IPS-15b (cell line): ENCODE data around the gene FAH.
"Not testable (repeated sequence)": the region's sequence is repeated elsewhere in the genome, so short reads cannot be mapped to it uniquely, and the experiment has no call there.

Experiments
- H3K27me3 ChIP-seq: one replicate; pipeline ENCODE4 v1.6.1; 2013; ENCODE audit warnings: low read length; ENCODE audit not compliant: control insufficient read depth, insufficient read depth
- H3K36me3 ChIP-seq: one replicate; pipeline ENCODE4 v1.6.1; 2013; ENCODE audit warnings: low read length; ENCODE audit not compliant: control insufficient read depth, insufficient read depth
- H3K4me1 ChIP-seq: one replicate; pipeline ENCODE4 v1.6.1; 2013; ENCODE audit warnings: mild to moderate bottlenecking, low read length; ENCODE audit not compliant: control insufficient read depth, insufficient read depth
- H3K4me3 ChIP-seq: one replicate; pipeline ENCODE4 v1.5.1; 2013; ENCODE audit warnings: low read depth, low read length
- H3K9ac ChIP-seq: one replicate; pipeline ENCODE4 v1.6.1; 2013; ENCODE audit warnings: low read depth, mild to moderate bottlenecking, low read length
- H3K9me3 ChIP-seq: one replicate; pipeline ENCODE4 v1.6.1; 2013; ENCODE audit warnings: mild to moderate bottlenecking, low read length; ENCODE audit not compliant: control insufficient read depth, insufficient read depth

The FAH gene

DNA sequence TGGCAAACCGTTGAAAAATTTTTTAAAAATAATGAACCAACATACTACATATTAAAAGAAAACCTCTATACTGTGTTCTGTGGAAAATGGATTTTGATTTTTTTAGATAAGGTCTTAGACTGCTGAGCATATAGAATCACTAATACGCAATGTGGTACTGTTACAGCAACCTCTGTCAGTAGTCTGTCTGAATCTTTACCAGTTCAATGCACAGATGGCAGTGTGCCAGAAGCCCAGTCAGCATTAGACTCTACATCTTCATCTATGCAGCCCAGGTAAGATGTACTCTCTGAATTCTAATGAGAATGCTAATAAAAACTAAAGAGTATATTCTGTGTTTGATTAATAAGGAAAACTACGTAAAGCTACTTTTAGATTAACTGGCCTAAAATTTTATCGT is 31.3 kb upstream of the FAH start:
- no peaks in the 10 kb centered on the region for H3K27me3 ChIP-seq
- H3K9ac ChIP-seq, result no peak overlapping the region
- H3K36me3 ChIP-seq, result no peaks in the 10 kb centered on the region
- no peak overlapping the region for H3K4me3 ChIP-seq
- H3K9me3 ChIP-seq, result no peaks in the 10 kb centered on the region
- H3K4me1 ChIP-seq, result no peaks in the 10 kb centered on the region

DNA sequence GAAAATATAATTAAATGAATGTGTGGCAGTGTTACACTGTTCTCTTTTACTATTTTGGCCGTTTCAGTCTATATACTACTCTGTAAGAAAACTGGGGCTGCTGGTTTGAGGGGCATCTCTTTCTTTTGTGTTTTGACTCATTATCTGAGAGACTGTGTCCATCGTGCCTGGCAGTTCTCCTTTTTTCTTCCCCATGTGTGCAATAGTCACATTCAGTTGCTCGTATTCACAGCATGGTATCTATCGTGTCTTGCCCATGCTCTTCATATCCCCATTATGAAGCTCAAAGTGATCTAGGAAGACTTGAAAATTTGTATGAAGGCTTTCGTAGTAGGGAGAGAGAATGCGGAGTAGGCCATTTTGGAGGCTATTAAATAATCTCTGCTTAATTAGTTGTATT is 29.8 kb upstream of the FAH start:
- no peaks in the 10 kb centered on the region for H3K9me3 ChIP-seq
- no peak overlapping the region for H3K9ac ChIP-seq
- H3K4me3 ChIP-seq, result no peak overlapping the region
- no peaks in the 10 kb centered on the region for H3K27me3 ChIP-seq
- H3K4me1 ChIP-seq, result no peaks in the 10 kb centered on the region
- H3K36me3 ChIP-seq, result no peaks in the 10 kb centered on the region

DNA sequence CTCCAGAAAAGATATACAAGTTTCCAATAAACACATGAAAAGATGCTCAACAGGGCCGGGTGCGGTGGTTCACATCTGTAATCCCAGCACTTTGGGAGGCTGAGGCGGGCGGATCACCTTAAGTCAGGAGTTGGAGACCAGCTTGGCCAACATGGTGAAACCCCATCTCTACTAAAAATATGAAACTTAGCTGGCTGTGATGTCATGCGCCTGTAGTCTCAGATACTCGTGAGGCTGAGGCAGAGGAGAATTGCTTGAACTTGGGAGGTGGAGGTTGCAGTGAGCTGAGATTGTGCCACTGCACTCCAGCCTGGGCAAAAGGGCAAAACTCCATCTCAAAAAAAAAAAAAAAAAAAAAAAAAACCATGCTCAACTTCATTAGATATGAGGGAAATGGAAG is 25.5 kb upstream of the FAH start:
- not testable (repeated sequence) for H3K36me3 ChIP-seq, H3K9me3 ChIP-seq, H3K4me3 ChIP-seq, H3K27me3 ChIP-seq, H3K9ac ChIP-seq, H3K4me1 ChIP-seq

DNA sequence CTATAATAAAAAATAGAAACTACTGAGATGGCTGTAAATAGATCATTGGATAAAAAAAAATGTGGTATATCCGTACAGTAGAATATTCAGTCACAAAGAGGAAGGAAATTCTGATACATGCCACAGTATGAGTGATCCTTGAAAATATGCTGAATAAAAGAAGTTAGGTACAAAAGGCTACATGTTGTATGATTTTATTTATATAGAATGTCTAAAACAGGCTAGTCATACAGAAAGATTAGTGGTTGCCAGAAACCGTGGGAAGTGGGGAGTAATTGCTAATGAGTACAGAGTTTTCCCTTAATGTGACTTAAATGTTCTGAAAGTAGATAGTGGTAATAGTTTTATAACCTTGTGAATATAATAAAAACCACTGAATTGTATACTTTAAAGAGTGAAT is 24.9 kb upstream of the FAH start:
- Histone ChIP-seq H3K27me3 (no peaks in the 10 kb centered on the region), H3K9ac (no peak overlapping the region), H3K4me1 (no peaks in the 10 kb centered on the region), H3K4me3 (no peak overlapping the region), H3K36me3 (no peaks in the 10 kb centered on the region), H3K9me3 (no peaks in the 10 kb centered on the region)

DNA sequence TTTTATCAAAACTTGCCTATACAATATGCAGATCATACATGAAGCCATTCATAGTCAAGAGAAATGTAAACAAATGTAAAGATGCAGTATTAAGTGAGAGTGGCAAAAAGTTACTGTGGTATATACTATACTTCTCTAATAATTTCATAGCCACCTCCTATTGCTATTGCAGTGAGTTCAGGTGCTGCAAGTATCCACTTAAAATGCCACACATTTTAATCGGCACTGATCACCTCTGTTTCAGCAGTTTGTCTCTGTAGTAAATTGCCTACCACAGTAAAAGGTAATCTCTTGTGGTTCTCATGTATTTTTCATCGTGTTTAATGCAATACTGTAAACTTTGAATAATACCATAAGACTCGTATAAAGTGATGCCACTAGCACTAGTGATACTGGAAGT is 20.4 kb upstream of the FAH start:
- Histone ChIP-seq H3K36me3 (no peaks in the 10 kb centered on the region), H3K27me3 (no peaks in the 10 kb centered on the region), H3K9me3 (no peaks in the 10 kb centered on the region), H3K4me3 (no peak overlapping the region), H3K4me1 (no peaks in the 10 kb centered on the region), H3K9ac (no peak overlapping the region)

DNA sequence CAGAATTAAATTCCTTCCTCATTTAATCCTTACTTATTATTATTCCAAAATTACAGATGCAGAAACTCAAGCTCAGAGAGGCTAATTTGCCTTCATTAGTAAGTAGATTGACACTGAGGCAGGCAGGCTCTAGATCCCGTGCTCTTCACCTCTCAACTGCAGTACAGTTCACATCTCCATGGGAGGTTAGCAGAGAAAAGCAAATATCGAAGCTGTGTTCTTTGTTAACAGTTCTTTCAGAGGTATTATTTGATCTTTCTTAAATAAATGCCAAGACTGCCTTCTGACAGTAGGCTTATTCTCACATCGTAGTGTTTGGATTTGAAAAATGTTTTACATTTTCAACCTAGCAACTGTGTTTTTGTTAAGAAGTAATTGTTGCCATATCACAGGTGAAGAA is 15.9 kb upstream of the FAH start:
- no peak overlapping the region for H3K4me3 ChIP-seq
- H3K36me3 ChIP-seq, result no peaks in the 10 kb centered on the region

DNA sequence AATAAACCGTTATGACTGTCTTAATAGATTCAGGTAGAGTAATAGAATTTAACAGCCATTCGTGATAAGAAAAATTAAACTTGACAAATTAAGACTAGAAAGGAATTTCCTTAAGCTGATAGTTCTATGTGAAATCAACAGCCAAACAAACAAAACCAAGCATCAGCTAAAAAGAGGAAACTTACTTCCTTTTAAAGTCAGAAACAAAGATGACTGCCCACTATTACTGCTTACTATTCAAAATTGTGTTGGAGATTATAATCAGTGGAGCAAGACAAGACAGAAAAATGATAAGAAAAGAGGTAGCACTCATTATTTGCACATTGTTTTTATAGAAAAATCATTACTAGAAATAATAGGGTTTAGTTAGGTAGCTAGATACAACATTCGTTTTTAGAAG is 13.8 kb upstream of the FAH start:
- Histone ChIP-seq H3K9me3 (no peaks in the 10 kb centered on the region), H3K9ac (no peak overlapping the region), H3K27me3 (no peaks in the 10 kb centered on the region), H3K4me1 (no peaks in the 10 kb centered on the region), H3K36me3 (no peaks in the 10 kb centered on the region), H3K4me3 (no peak overlapping the region)

More for the DNA sequence above, 15.9 kb upstream of the FAH start:
- H3K4me1 ChIP-seq, result no peaks in the 10 kb centered on the region
- H3K27me3 ChIP-seq, result no peaks in the 10 kb centered on the region
- no peak overlapping the region for H3K9ac ChIP-seq
- H3K9me3 ChIP-seq, result no peaks in the 10 kb centered on the region

DNA sequence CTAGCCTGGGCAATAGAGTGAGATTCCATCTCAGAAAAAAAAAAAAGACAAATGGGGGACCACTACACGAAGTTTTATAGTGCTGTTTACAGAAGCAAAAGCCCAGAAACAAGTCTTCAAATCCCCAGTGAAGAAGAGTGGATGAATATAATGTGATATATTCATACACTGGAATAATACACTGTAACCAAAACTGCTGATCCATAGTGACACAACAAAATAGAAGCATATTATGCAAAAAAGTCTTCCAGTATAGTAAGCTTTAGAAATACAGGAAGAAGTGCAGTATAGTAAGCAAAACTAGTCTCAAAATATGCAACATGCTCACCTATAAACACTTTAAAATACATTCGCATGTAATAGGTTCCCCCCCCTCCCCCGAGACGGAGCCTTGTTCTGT is 11.9 kb upstream of the FAH start:
- Histone ChIP-seq H3K4me1 (no peaks in the 10 kb centered on the region), H3K9ac (no peak overlapping the region), H3K36me3 (no peaks in the 10 kb centered on the region), H3K27me3 (no peaks in the 10 kb centered on the region), H3K4me3 (no peak overlapping the region), H3K9me3 (no peaks in the 10 kb centered on the region)

DNA sequence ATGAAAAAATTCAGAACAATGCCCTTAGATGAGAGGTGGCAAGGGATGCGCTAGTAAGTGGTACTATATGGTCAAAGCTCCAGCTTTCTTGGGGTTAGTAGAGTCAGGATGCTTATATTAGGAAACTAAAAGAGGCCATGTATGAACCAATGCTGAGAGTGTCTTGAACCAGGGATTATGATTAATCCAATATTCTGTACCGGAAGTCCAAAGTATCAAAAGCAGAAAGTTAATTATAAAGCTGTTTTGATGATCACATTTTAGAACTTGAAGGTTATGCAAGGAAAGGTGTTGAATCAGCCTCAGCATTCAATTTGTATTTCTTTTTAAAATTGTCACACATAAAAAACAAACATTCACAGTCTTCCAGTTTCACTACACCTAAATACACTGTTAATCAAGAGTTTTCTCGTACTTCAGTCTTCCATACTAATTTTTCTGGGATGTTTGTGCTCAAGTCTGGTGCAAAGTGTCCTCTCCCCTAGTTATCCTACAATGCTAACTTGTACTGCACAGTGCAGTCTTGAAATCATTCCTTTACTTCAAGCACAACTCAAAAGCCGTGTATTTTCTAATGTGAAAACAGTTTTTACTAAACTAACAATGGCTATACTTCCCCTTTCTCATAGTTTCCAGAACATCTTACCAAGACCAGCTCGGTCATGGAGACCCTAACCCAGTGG is 10.7 kb upstream of the FAH start:
- no peaks in the 10 kb centered on the region for H3K36me3 ChIP-seq
- no peaks in the 10 kb centered on the region for H3K4me1 ChIP-seq
- no peak overlapping the region for H3K9ac ChIP-seq

DNA sequence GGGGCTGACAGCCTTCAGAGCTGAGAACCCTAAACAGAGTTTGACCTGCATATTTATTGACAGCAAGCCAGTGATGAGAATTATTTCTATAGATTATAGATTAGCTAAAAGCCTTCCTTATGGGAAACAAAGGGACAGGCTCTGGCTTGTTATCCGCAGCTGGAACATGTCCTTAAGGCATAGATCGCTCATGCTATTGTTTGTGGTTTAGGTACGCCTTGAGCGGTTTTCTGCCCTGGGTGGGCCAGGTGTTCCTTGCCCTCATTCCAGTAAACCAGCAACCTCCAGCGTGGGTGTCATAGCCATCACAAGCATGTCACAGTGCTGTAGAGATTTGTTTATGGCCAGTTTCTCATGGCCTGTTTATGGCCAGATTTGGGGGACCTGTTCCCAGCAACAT is 10.2 kb upstream of the FAH start:
- no peak overlapping the region for H3K9ac ChIP-seq
- H3K9me3 ChIP-seq, result no peaks in the 10 kb centered on the region
- H3K36me3 ChIP-seq, result no peaks in the 10 kb centered on the region
- no peaks in the 10 kb centered on the region for H3K4me1 ChIP-seq
- no peaks in the 10 kb centered on the region for H3K27me3 ChIP-seq
- no peak overlapping the region for H3K4me3 ChIP-seq

More for the DNA sequence above, 10.7 kb upstream of the FAH start:
- H3K9me3 ChIP-seq, result no peaks in the 10 kb centered on the region
- H3K27me3 ChIP-seq, result no peaks in the 10 kb centered on the region
- H3K4me3 ChIP-seq, result no peak overlapping the region

DNA sequence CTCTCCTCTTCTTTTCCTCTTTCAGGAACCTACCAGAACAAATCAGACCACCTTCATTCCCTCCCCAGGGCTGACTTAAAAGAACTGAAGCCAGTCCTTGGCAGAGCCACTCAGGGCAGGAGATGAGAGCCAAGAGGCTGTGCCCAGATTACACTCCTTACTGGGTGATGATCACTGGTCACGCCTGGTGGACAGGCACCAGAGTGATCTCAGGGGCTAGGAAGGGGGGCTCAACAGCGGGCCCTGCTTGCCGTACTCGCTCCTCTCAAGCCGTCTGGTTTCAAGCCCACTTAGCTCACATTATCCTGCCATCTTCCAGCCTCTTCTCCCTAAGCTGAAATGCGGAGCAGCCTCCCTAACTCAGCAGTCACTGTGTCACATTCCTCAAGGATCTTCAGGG is 1.7 kb upstream of the FAH start:
- no peaks in the 10 kb centered on the region for H3K36me3 ChIP-seq
- no peaks in the 10 kb centered on the region for H3K9me3 ChIP-seq
- peak overlapping the region; percentile 18 for H3K9ac ChIP-seq
- no peak overlapping the region for H3K4me3 ChIP-seq
- peaks cover 6% of the 10 kb centered on the region for H3K4me1 ChIP-seq
- H3K27me3 ChIP-seq, result no peaks in the 10 kb centered on the region

DNA sequence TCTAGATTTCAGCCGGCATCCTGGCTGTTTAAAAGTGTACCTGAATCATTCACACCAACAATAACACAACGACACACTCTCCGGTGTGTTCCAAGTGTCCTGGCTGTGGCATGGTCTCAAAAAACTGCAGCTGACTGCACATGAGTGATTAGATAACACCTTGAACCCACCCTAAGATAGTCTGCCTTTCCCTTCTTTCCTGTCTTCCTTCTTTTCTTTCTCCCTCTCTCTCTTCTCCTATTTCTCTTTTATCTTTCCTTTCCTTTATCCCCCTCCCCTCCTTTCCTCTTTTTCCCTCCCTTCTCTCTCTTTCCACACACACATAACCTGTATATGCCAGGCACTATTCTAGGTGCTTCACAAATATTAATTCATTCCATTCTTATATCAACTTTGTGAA is 1.2 kb upstream of the FAH start:
- Histone ChIP-seq H3K9me3 (no peaks in the 10 kb centered on the region), H3K27me3 (no peaks in the 10 kb centered on the region), H3K9ac (peak overlapping the region; percentile 18), H3K4me3 (peak overlapping the region; percentile 63), H3K4me1 (peaks cover 6% of the 10 kb centered on the region), H3K36me3 (no peaks in the 10 kb centered on the region)
